ENCODE measurements around the gene LILRB5. TPM values are rescaled to one million over a fixed set of nuclear protein-coding genes. Genes with fewer than 3 reads are reported as not detected.

LILRB5 gene
- total RNA-seq, 1 experiment from 2014 or later: not detected

DNA sequence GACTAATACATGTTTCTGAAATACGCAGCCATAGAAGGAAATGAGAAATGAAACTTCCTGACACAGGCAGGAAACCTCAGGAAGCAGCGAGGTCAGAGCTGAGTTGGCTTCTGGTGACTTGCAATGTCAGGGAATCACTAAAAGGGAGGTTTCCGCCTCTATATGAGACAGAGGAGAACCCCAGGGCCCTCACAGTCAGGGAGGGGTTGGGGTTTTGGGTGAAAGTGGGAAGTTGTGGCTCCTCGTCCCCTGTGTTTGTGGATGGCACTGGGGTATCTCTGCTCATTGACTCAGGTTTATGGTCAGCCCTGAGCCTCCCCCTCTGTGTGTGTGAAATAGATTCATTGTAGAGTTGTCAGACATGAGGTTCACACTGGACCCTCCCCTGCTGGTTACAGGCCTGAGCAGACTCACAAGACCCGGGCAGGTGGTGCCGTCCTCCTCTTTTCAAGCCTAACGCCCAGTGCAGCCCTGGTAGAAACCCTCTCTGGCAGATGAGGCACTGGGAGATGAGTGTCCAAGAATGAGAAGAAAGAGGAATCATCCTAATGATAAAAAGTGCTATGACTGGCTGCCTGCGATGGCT, 9.0 kb downstream of the LILRB5 start (continued):
- TF ChIP-seq TCF7L2 (IDR thresholded peaks at IDR 0.05; ENCODE audit: borderline replicate concordance, extremely low read depth, insufficient read depth, insufficient read length) (no peak), ZFX (IDR thresholded peaks at IDR 0.05) (no peak), RAD21 (IDR thresholded peaks at IDR 0.05; ENCODE audit: low read depth) (no peak), SRF (IDR thresholded peaks at IDR 0.05; ENCODE audit: low read depth) (no peak)
- TF ChIP-seq, protein P1, sequence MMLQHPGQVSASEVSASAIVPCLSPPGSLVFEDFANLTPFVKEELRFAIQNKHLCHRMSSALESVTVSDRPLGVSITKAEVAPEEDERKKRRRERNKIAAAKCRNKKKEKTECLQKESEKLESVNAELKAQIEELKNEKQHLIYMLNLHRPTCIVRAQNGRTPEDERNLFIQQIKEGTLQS (IDR thresholded peaks at IDR 0.05): no peak

GRCh38 chr19:54247106-54247930, 9.8 kb downstream of the LILRB5 start:
- POLR2A ChIA-PET: no interaction called here
- no peak overlapping the region for H2AFZ ChIP-seq (ENCODE audit: low read depth, low read length, poor library complexity, severe bottlenecking)
- no peaks in the 10 kb centered on the region for H3K9me3 ChIP-seq (ENCODE audit: control insufficient read depth in 1 of 2, insufficient read depth in 1 of 2, low read depth in 1 of 2, low read length in 2 of 2)
- CTCF ChIA-PET: interaction anchor here (1.4 kb wide), 1 partner anchor 19 kb away, joined by 4 read pairs; no protein-coding TSS in a partner anchor
- no peaks in the 10 kb centered on the region for H3K9me2 ChIP-seq (ENCODE audit: insufficient read depth)
- DNase-seq (ENCODE audit: low read depth, low spot score) (no peak), ATAC-seq (no peak)
- H3K4me3 ChIP-seq (replicated peaks in 1 of 2; ENCODE audit: low read depth in 1 of 2, low read length in 2 of 2): no peak overlapping the region
- H3K9ac ChIP-seq (ENCODE audit: low read length): no peak overlapping the region
- intact Hi-C loops (cut with micrococcal nuclease): no loop called here
- no peak overlapping the region for H3K4me2 ChIP-seq (ENCODE audit: low read length)
- peaks cover 7% of the 10 kb centered on the region for H3K27me3 ChIP-seq (ENCODE audit: insufficient read depth, low read length)
- H3K79me2 ChIP-seq (ENCODE audit: insufficient read depth, low read length): no peaks in the 10 kb centered on the region
- no TSS peak for BruUV-seq (replicated peaks)
- RAD21 ChIA-PET (ENCODE audit: low non-redundant PET in 1 of 2, low total read pairs in 2 of 2, uncharacterized antibody in 2 of 2, unreplicated experiment in 2 of 2): no interaction called here
- TF ChIP-seq EGR1 (IDR thresholded peaks at IDR 0.05; ENCODE audit: low read depth): no peak
- TF ChIP-seq POLR2A (IDR thresholded peaks at IDR 0.05; ENCODE audit: borderline replicate concordance, extremely low read depth, insufficient read depth, insufficient read length): no peak
- TF ChIP-seq ELF1 (IDR thresholded peaks at IDR 0.05; ENCODE audit: borderline replicate concordance, low read depth): no peak
- no peak for TF ChIP-seq ZNF274 (IDR thresholded peaks at IDR 0.05; ENCODE audit: low read depth, low read length)
- no peak for TF ChIP-seq JUND (IDR thresholded peaks at IDR 0.05)
- TF ChIP-seq EZH2phosphoT487 (IDR thresholded peaks at IDR 0.05; ENCODE audit: borderline replicate concordance): no peak
- TF ChIP-seq POLR2AphosphoS5 (IDR thresholded peaks at IDR 0.05; ENCODE audit: low read depth, low read length): no peak
- H4K20me1 ChIP-seq (ENCODE audit: insufficient read depth): no peaks in the 10 kb centered on the region
- H3K36me3 ChIP-seq (ENCODE audit: control insufficient read depth in 1 of 2, insufficient read depth in 2 of 2, low read length in 2 of 2): no peaks in the 10 kb centered on the region
- no peaks in the 10 kb centered on the region for H3K4me1 ChIP-seq (ENCODE audit: control insufficient read depth in 1 of 2, insufficient read depth in 2 of 2, low read length in 2 of 2)
- H3K27ac ChIP-seq (ENCODE audit: low read depth, low read length): no peak overlapping the region

All from HCT116 (cell line).